OCI-M2 (cell line): ENCODE measurements around the gene CNTNAP2.
A peak's percentile ranks its signal among the peaks of the same experiment; 100 is the strongest.

Source experiments
- DNase-seq: peaks from one replicate; lab custom pipeline; 2025; ENCODE audit not compliant: unreplicated experiment; lab: John Stamatoyannopoulos, UW

Gene CNTNAP2

DNA sequence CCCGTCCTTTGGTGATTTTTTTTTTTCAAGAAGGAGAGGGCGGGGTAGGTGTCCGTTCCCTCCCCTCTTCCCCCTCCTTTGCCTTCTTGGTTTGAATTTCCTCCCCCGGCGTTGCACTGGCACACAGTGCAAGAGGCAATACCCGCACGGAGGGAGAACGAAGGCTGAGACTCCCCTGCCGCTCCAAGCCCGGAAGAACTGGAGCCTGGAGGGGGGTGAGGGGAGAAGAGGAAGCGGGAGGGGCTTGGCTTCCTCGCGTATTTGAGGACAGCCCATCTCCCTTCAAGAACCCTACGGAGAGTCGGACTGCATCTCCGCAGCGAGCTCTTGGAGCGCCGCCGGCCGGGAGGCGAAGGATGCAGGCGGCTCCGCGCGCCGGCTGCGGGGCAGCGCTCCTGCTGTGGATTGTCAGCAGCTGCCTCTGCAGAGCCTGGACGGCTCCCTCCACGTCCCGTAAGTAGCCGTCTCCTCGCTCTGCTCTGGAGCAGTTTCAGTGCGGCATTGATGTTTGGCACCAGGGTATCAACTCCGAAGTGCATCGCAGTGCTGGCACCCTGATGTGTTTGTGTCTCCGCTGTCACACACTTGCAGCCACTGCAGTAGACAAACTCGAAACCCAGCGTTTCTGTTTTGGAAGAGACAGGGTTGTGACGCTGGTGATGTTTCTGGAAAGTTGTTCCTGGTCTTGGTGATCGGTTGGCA is at the start of gene CNTNAP2:
CNTNAP2 (plus strand) TSS at position 281 of the 702 bp plus-strand sequence; CDS start at position 357, 76 bp downstream.
- DNase-seq, result no peak

DNA sequence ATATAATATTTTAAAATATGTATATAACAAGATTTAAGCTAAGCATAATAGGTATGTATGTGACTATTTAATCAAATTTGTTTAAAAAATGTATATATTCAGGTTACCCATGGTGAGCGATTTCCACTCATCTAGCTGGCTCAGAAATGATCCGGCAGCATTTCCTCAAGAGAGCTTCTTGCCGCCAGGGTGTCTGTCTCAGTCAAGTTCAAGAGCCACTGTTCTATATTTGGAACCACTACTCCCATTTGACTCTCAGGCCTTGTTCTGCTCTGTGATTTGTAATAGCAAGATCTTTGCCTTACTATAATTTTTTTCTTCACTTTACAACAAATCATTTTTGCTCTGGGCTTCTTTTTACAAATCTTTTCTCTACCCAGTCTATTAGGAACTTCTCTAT is 48.7 kb upstream of the CNTNAP2 start:
- DNase-seq, result no peak

GRCh38 chr7:146074195-146074765 is 42.3 kb upstream of the CNTNAP2 start:
- DNase-seq, result no peak

DNA sequence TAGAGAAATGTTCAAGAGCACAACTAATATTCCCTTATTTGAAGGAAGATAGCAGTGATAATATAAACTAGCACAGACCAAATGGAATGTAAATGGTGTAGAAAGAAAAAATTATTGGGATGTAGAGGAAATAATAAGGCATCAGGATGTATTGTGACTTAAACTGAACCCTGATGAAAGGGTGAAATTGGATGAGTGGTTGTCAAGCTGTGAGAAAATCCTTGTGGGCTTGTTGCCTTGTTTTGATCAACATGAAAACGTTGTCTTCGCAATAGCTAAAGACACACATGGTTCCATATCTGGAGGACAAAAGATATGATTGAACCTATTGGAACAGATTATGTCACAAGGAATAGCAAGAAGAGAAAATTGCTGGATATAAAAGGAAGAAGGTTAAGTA is 40.3 kb upstream of the CNTNAP2 start:
- no peak for DNase-seq

GRCh38 chr7:146084086-146084485 is 32.5 kb upstream of the CNTNAP2 start:
- no peak for DNase-seq

GRCh38 chr7:146090023-146090645 is 26.5 kb upstream of the CNTNAP2 start:
- DNase-seq, result peak; percentile 16

- DNase-seq, result no peak
Measured at GRCh38 chr7:146094356-146094755, 22.2 kb upstream of the CNTNAP2 start.

DNA sequence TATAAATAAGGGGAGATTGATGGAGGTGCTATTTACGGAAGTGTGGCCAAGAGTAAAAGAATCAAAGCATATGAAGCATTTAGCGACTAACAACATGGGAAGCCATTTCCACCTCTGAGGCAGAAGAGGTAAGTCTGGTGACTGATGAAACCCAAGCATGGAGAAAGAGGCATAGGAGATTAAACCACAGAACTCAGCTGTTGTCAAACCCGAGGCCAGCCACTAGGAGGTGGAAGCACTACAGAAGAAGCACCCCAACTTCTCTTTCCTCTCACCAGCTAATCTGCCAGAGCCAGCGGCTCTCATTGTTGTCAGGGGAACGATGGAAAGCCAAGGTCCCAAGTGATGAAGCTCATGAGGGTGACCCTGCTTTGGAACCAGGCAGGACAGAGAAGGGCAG is 19.6 kb upstream of the CNTNAP2 start:
- no peak for DNase-seq

DNA sequence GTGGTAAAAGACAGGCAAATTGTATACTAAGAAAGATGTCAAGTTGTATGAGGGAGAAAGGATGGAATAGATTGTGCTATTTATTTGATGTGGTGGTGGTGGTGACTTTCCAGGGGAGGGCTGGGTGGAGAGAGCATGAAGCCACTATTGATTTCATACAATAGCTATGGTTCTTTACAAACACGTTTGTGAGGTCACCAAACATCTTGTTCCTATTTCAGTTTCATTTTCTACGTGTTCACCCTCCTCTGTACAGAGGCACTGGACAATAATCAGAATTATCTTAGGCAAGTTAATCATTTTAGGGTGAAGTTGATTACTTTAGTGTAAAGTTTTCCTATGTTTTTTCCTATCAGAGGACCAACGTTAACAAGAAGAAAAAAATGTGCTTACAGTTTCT is 10.3 kb upstream of the CNTNAP2 start:
- DNase-seq, result no peak

DNA sequence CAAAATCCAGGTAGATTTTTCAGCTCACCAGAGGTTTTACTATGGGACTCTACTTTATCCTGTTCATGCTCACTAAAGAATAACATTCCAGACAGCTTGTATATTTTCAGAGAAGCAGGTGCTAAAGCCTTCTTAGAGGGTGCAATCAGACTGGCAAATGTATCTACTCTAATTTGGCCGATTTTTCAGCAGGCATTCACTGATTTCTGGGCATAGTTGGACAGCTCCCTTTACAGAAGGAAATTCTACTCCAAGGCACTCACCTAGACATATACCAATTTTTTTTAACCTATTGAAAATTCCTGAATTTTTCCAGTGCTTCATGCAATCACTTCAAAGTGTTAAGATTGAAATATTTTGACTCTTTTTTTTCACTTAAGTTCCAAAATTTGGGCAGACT is 3.8 kb upstream of the CNTNAP2 start:
- DNase-seq, result no peak

GRCh38 chr7:146115548-146115850 is 1.1 kb upstream of the CNTNAP2 start:
- no peak for DNase-seq

- peak; percentile 74 for DNase-seq
Measured at GRCh38 chr7:146115851-146116520, 615 bp upstream of the CNTNAP2 start.

GRCh38 chr7:146117576-146117975 is 975 bp downstream of the CNTNAP2 start:
- DNase-seq, result no peak

- no peak for DNase-seq
Measured at GRCh38 chr7:146119002-146119401, 2.4 kb downstream of the CNTNAP2 start.

DNA sequence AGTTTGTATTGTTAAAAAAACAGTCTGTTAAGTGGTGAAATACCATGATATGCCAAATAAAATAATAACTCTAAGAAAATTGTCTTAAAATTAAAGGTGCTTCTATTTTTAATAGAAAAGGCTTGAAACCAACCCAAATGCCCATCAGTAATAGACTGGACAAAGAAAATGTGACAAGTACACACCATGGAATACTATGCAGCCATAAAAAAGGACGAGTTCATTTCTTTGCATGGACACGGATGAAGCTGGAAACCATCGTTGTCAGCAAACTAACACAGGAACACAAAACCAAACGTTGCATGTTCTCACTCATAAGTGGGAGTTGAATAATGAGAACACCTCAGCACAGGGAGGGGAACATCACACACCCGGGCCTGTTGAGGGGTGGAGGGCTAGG is 7.1 kb downstream of the CNTNAP2 start:
- no peak for DNase-seq

DNA sequence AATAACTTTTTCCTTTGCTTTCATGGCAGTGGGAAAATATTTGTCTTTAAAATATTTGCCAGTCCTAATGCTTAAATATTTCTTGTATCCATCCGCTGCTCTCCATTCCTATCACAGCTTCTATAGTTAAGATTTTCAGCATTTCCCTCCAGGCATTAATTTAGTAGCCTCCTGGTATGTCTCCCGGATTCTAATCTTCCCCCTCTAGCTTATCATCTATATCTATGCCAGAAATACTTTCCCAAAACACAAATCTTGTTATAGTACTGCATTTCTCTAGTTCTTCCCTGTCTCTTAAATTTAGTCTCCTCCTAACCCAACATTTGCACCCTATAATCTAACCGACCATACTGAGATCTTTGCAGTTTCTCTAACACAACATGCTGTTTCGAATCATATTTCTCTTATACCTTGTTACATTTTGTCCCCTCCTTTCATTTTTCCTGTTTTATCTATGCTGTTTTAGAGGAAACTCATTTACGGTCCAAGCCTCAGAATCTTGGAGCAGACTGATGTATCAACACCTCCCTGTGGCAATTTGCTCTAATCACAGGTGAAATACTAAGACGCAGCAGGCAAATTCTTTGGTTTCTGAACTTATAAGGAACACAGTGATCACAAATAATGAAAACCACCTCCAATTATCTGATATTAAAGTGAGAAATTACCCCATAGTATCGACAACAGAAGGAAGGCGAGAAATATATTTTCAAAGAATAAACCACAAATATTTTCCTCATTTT is 10.3 kb downstream of the CNTNAP2 start:
- no peak for DNase-seq

DNA sequence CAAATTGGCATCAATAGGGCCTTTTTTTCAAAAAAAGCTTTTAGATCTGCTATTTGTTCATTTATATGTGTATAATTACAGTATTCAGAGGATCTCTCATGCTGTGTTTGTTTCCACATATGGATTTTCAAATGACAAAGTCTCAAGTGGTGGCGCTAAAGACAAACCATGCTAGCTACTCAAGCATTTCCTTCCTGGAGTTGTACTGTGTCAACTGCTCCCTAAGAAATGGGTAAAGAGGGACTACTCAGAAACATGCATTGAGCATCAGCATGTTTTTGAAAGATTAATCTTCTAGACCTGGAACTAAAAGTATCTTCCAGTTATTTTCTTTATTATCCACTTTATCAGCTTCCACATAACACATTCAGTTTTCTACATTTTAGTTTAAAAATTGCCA is 12.7 kb downstream of the CNTNAP2 start:
- no peak for DNase-seq

- no peak for DNase-seq
Measured at GRCh38 chr7:146129997-146130396, 13.4 kb downstream of the CNTNAP2 start.

DNA sequence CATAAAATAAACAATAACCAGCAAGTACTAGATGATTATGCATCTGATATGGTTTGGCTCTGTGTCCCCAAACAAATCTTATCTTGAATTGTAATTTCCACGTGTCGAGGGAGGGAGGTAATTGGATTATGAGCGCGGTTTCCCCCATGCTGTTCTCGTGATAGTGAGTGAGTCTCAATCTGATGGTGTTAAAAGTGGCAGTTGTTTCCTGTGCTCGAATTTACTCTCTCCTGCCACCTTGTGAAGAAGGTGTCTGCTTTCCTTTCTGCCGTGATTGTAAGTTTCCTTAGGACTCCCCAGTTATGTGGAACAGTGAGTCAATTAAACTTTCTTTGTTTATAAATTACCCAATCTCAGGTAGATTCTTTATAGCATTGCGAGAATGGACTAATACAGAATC is 15.1 kb downstream of the CNTNAP2 start:
- no peak for DNase-seq

- DNase-seq, result no peak
Measured at GRCh38 chr7:146136357-146136875, 19.8 kb downstream of the CNTNAP2 start.

DNA sequence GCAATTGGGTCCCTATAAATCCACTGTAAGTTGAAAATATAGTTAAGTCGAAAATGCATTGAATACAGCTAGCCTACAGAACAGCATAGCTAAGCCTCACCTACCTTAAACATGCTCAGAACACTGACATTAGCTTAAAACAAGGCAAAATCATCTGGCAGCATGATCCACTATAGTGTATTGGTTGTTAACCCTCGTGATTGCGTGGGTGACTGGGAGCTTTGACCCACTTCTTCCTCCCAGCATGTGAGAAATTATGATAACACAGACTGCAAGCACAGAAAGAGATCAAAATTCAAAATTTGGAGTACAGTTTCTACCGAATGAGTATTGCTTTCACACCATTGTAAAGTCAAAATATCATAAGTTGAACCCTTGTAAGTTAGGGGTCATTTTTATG is 22.3 kb downstream of the CNTNAP2 start:
- no peak for DNase-seq
